Measurements from ENCODE around the gene RASGRP2. TPM values are rescaled to one million over a fixed set of nuclear protein-coding genes. Genes with fewer than 3 reads are reported as not detected.

Gene RASGRP2
- total and polyA plus RNA-seq, 2 donors (not counting 3 experiments of a cell fraction or from before 2014, with no cell fraction given), result 1.2 to 2.3 TPM

- H4K20me1 ChIP-seq (replicated peaks; ENCODE audit: control insufficient read depth, extremely low read depth, insufficient read depth, low read length), result no peaks in the 10 kb centered on the region
- CTCF ChIA-PET, result no interaction called here
- dilution Hi-C loops (cut with MboI; ENCODE audit: extremely low pct_ligation_motif_present, low sequenced_read_pairs), result no loop called here
These were observed 2.5 kb upstream of the RASGRP2 start for GRCh38 chr11:64746486-64746885.

More at GRCh38 chr11:64746486-64746885, 2.5 kb upstream of the RASGRP2 start:
- Histone ChIP-seq H3K36me3 (ENCODE audit: control insufficient read depth in 2 of 2, extremely low read depth in 1 of 2, insufficient read depth in 2 of 2, low read length in 2 of 2) (no peaks in the 10 kb centered on the region), H3K4me3 (replicated peaks in 1 of 3; ENCODE audit: insufficient read depth in 1 of 3, low read depth in 1 of 3, low read length in 3 of 3) (no peak overlapping the region), H3K79me2 (ENCODE audit: control insufficient read depth, insufficient read depth, low read length) (no peaks in the 10 kb centered on the region), H3K27ac (ENCODE audit: insufficient read depth, low read depth, low read length) (no peak overlapping the region), H3K4me2 (ENCODE audit: insufficient read depth, low read length) (no peak overlapping the region), H3K9me1 (replicated peaks; ENCODE audit: control insufficient read depth, extremely low read depth, insufficient read depth, low read length) (no peaks in the 10 kb centered on the region), H3K9me3 (replicated peaks; ENCODE audit: control insufficient read depth, insufficient read depth, low read length) (no peaks in the 10 kb centered on the region), H3K9ac (replicated peaks; ENCODE audit: extremely low read depth, insufficient read depth, low read length) (no peak overlapping the region), H2AFZ (ENCODE audit: low read depth, low read length) (no peak overlapping the region), H3K4me1 (ENCODE audit: control insufficient read depth, extremely low read depth, insufficient read depth, low read length) (peaks cover 13% of the 10 kb centered on the region), H3K27me3 (ENCODE audit: control insufficient read depth in 2 of 2, insufficient read depth in 2 of 2, low read length in 2 of 2) (peaks cover 24 to 32% of the 10 kb centered on the region in 2 experiments)
- intact Hi-C loops (cut with micrococcal nuclease), result no loop called here
- POLR2A ChIA-PET, result no interaction called here
- FAIRE-seq (no peak), DNase-seq (ENCODE audit: low read depth, low spot score) (no peak)
- TF ChIP-seq POLR2AphosphoS5 (IDR thresholded peaks at IDR 0.05; ENCODE audit: insufficient read depth, low read depth, low read length) (no peak), GATA2 (IDR thresholded peaks at IDR 0.05; ENCODE audit: insufficient read depth, insufficient read length, low read depth, low read length) (no peak), JUN (IDR thresholded peaks at IDR 0.05; ENCODE audit: borderline replicate concordance, insufficient read depth, insufficient read length, low read depth) (no peak), FOS (IDR thresholded peaks at IDR 0.05; ENCODE audit: borderline replicate concordance, insufficient read depth, low read length) (no peak), CTCF (IDR thresholded peaks at IDR 0.05; ENCODE audit: extremely low read depth in 1 of 2, insufficient read depth in 1 of 2, low read depth in 1 of 2, low read length in 2 of 2) (no peak), MYC (IDR thresholded peaks at IDR 0.05; ENCODE audit: low read depth, low read length) (no peak), MAX (IDR thresholded peaks at IDR 0.05; ENCODE audit: insufficient read depth, insufficient read length) (no peak), POLR2A (IDR thresholded peaks at IDR 0.05; ENCODE audit: low read depth, low read length) (no peak), EZH2 (IDR thresholded peaks at IDR 0.05; ENCODE audit: borderline replicate concordance, low read depth, low read length, severe bottlenecking) (no peak)
- BruUV-seq (replicated peaks), result no TSS peak
